GM23338 (cell line): ENCODE measurements around the gene RALGPS1. TPM values are rescaled to one million over a fixed set of nuclear protein-coding genes. Genes with fewer than 3 reads are reported as not detected.

Experiments used
- ATAC-seq: fragments of 200-7000 bp; cut with Tn5 transposase; 3 replicates; pipeline ENCODE4 v1.9.1; 2020
- DNase-seq: peaks from one replicate; pipeline ENCODE4 v3.0.0-alpha.2; 2015; ENCODE audit warnings: low spot score
- H2AFZ ChIP-seq: fragments of 200-600 bp; sonication (generic); 2 replicates; pipeline ENCODE4 v1.8.0; 2016; ENCODE audit warnings: antibody characterized with exemption, mild to moderate bottlenecking, moderate library complexity
- H3F3A ChIP-seq: fragments of 200-600 bp; sonication (generic); replicated peaks from 2 replicates; pipeline ENCODE4 v1.8.0; 2017; ENCODE audit warnings: antibody characterized with exemption, mixed run types, low read depth
- H3K27ac ChIP-seq: fragments of 200-600 bp; sonication (generic); 2 replicates; pipeline ENCODE4 v1.6.1; 2016; ENCODE audit warnings: low read depth
- H3K27me3 ChIP-seq: fragments of 200-600 bp; sonication (generic); 2 replicates; pipeline ENCODE4 v1.8.0; 2016; ENCODE audit warnings: mild to moderate bottlenecking, mixed run types, moderate library complexity; ENCODE audit not compliant: insufficient read depth
- H3K36me3 ChIP-seq: fragments of 200-600 bp; sonication (generic); 2 replicates; pipeline ENCODE4 v1.8.0; 2016; ENCODE audit warnings: mild to moderate bottlenecking; ENCODE audit not compliant: insufficient read depth
- H3K4me1 ChIP-seq: fragments of 200-600 bp; sonication (generic); 2 replicates; pipeline ENCODE4 v1.8.0; 2016; ENCODE audit warnings: mild to moderate bottlenecking, moderate library complexity; ENCODE audit not compliant: insufficient read depth
- H3K4me2 ChIP-seq: fragments of 200-600 bp; sonication (generic); 2 replicates; pipeline ENCODE4 v1.7.1; 2017; ENCODE audit warnings: mixed run types
- H3K4me3 ChIP-seq: fragments of 200-600 bp; sonication (generic); 2 replicates; pipeline ENCODE4 v1.6.1; 2016; ENCODE audit warnings: mixed run types
- H3K79me2 ChIP-seq: fragments of 200-600 bp; sonication (generic); replicated peaks from 2 replicates; pipeline ENCODE4 v1.8.0; 2017; ENCODE audit warnings: mild to moderate bottlenecking; ENCODE audit not compliant: insufficient read depth
- H3K9me2 ChIP-seq: fragments of 200-600 bp; sonication (generic); 2 replicates; pipeline ENCODE4 v1.8.0; 2017; ENCODE audit not compliant: insufficient read depth
- H4K20me1 ChIP-seq: fragments of 200-600 bp; sonication (generic); replicated peaks from 2 replicates; pipeline ENCODE4 v1.8.0; 2017; ENCODE audit warnings: mild to moderate bottlenecking; ENCODE audit not compliant: insufficient read depth
- H3K27ac Mint-ChIP-seq: 2 replicates; pipeline ENCODE4 v1.8.0; 2020; ENCODE audit warnings: inconsistent platforms, mild to moderate bottlenecking, moderate library complexity, mixed read lengths
- H3K27me3 Mint-ChIP-seq: 3 replicates; pipeline ENCODE4 v1.8.0; 2022; ENCODE audit warnings: low read depth, mild to moderate bottlenecking, moderate library complexity, mixed read lengths, inconsistent platforms; ENCODE audit not compliant: insufficient read depth, poor library complexity
- H3K36me3 Mint-ChIP-seq: 3 replicates; pipeline ENCODE4 v1.8.0; 2021; ENCODE audit warnings: low read depth, mild to moderate bottlenecking, inconsistent platforms, moderate library complexity, mixed read lengths
- H3K4me1 Mint-ChIP-seq: 3 replicates; pipeline ENCODE4 v1.8.0; 2020; ENCODE audit warnings: mild to moderate bottlenecking, inconsistent platforms, mixed read lengths
- H3K4me3 Mint-ChIP-seq: 3 replicates; pipeline ENCODE4 v1.8.0; 2021; ENCODE audit warnings: moderate library complexity, mild to moderate bottlenecking, inconsistent platforms, mixed read lengths
- H3K9me3 Mint-ChIP-seq: 3 replicates; pipeline ENCODE4 v1.8.0; 2020; ENCODE audit warnings: moderate library complexity, mild to moderate bottlenecking, inconsistent platforms, mixed read lengths
- EZH2 ChIP-seq: fragments of 200-600 bp; sonication (generic); IDR thresholded peaks from one replicate; pipeline ENCODE4 v1.8.0; 2017; ENCODE audit warnings: antibody characterized with exemption, mild to moderate bottlenecking, low read depth; ENCODE audit not compliant: unreplicated experiment
- EZH2phosphoT487 ChIP-seq: fragments of 200-600 bp; sonication (generic); IDR thresholded peaks from one replicate; pipeline ENCODE4 v1.8.1; 2018; ENCODE audit warnings: antibody characterized with exemption; ENCODE audit not compliant: unreplicated experiment
- JUNB ChIP-seq: IDR thresholded peaks from one replicate; pipeline ENCODE4 v1.6.1; 2016; ENCODE audit warnings: antibody characterized with exemption; ENCODE audit not compliant: unreplicated experiment
- NANOG ChIP-seq: IDR thresholded peaks from 2 replicates; pipeline ENCODE4 v1.6.1; 2016; ENCODE audit warnings: antibody characterized with exemption, borderline replicate concordance
- POLR2AphosphoS5 ChIP-seq: IDR thresholded peaks from 2 replicates; pipeline ENCODE4 v1.6.1; 2016; ENCODE audit warnings: antibody characterized with exemption, low read depth
- STAT1 ChIP-seq: IDR thresholded peaks from one replicate; pipeline ENCODE4 v1.6.1; 2016; ENCODE audit warnings: antibody characterized with exemption; ENCODE audit not compliant: unreplicated experiment
- polyA plus RNA-seq: library from polyadenylated mRNA; unstranded; fragments of >200 nt; fragmentation: Nextera tagmentation; extraction: Ambion mirVana; gene quantifications from 2 replicates; pipeline ENCODE4 v1.2.1, GENCODE V29; 2016
- total RNA-seq: library from RNA; depleted of rRNA; stranded (reverse); fragments of >200 nt; shearing (Covaris generic); gene quantifications from 2 replicates; pipeline ENCODE4 v1.2.3, GENCODE V29; 2014
- TF ChIP-seq, protein P1 (sequence below): IDR thresholded peaks from 2 replicates; pipeline ENCODE4 v1.6.1; 2016; ENCODE audit warnings: antibody characterized with exemption
- TF ChIP-seq, protein P2 (sequence below): IDR thresholded peaks from one replicate; pipeline ENCODE4 v1.6.1; 2018; ENCODE audit warnings: antibody characterized with exemption; ENCODE audit not compliant: unreplicated experiment
- TF ChIP-seq, protein P3 (sequence below): fragments of 250-450 bp; sonication (Bioruptor Pico); IDR thresholded peaks from 2 replicates; pipeline ENCODE4 v1.5.0; 2020; ENCODE audit warnings: mild to moderate bottlenecking, moderate library complexity
- TF ChIP-seq, protein P4 (sequence below), 2 experiments: fragments of 200-600 bp in 1 of 2; sonication (generic) in 1 of 2; conservative IDR thresholded peaks; 2 replicates each; pipeline versions ENCODE4 v1.5.1 to v1.6.1; 2016 to 2017; ENCODE audit warnings: antibody characterized with exemption in 2 of 2, low read depth in 2 of 2, mild to moderate bottlenecking in 2 of 2, moderate library complexity in 1 of 2

Gene RALGPS1
- total and polyA plus RNA-seq, 2 experiments from 2014 or later = 18.2 to 57.1 TPM

DNA sequence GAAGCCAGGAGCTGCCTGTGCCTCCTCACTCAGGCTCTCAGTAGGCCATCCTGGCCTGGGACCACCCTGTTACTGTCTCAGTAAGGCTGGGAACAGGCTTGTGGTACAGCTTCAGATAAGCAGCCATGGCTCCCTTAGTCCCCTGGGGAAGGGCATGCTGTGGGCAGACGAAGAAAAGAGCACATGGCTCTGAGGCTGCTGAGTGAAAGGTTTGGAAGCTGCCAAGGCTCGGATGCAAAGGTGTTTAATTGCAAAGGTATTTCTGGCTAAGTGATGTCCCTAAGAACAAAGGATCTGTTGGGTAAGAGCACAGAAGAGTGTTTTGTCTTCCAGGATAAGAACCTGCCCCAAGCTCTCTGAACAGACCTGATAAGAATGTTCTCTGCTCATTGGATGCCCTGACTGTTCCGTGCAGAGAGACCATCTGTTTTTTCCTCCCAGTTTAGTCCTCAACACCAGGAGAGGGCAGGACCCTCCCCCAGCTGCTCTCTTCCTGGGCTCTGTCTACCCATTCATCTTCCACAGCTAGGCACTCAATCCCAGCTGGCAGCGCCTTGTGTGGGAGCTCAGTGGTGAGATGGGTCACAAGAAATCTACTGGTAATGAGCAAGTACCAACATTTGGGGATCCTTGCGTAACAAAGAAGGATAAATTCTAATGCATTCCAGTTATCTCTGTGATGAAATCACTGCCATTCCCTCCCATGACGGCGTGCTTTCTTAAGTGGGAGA lies 190.2 kb downstream of the RALGPS1 start (continued):
- TF ChIP-seq, protein P1, sequence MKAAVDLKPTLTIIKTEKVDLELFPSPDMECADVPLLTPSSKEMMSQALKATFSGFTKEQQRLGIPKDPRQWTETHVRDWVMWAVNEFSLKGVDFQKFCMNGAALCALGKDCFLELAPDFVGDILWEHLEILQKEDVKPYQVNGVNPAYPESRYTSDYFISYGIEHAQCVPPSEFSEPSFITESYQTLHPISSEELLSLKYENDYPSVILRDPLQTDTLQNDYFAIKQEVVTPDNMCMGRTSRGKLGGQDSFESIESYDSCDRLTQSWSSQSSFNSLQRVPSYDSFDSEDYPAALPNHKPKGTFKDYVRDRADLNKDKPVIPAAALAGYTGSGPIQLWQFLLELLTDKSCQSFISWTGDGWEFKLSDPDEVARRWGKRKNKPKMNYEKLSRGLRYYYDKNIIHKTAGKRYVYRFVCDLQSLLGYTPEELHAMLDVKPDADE = no peak
- TF ChIP-seq JUNB = no peak
- no peak for TF ChIP-seq POLR2AphosphoS5

DNA sequence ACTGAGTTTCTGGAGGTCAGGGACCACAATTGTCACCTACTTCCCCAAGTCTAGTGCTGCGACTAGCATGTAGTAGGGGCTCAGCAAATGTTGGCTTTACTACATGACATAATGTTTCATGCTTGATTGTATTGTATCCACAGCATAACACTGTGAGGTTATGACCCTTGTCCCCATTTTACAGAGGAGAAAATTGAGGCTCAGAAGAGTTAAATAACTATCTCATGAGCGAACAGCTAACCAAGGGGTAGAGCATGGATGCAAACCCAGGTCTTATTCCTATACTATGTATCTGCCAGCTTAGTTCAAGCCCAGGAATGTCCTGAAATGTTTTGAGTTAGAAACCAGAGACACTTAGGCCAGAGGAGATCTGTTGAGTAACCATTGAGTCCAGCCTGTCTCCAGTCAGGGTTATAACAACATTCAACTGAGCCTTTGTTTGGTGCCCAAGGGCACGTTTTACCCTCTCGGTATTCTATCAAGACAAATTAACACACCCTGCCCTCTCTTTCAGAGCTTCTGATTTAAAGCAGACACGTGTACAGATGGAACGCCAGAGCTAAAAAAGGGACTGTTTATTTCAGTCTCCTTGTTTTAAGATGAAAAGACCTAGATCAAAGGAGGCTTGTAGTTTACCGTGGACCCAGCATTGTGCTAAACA lies 191.4 kb downstream of the RALGPS1 start:
- H4K20me1 ChIP-seq = 0 out of 2 replicates have a peak, but pooled peaks cover 1% of the 10 kb centered on the region
- no peaks in the 10 kb centered on the region for H3K9me3 Mint-ChIP-seq
- no peaks in the 10 kb centered on the region for H3K4me1 ChIP-seq
- no peak overlapping the region for H3K4me3 Mint-ChIP-seq
- ATAC-seq (no peak), DNase-seq (no peak)
- no peak overlapping the region for H3K4me3 ChIP-seq
- no peak overlapping the region for H3K4me2 ChIP-seq
- no peaks in the 10 kb centered on the region for H3K9me2 ChIP-seq
- no peak overlapping the region for H2AFZ ChIP-seq
- no peaks in the 10 kb centered on the region for H3F3A ChIP-seq
- no peaks in the 10 kb centered on the region for H3K79me2 ChIP-seq
- H3K27ac Mint-ChIP-seq = no peak overlapping the region
- no peak overlapping the region for H3K27ac ChIP-seq
- H3K36me3 Mint-ChIP-seq = peaks cover 10% of the 10 kb centered on the region
- peaks cover 2% of the 10 kb centered on the region for H3K4me1 Mint-ChIP-seq
- H3K27me3 Mint-ChIP-seq = peaks cover 4% of the 10 kb centered on the region
- H3K27me3 ChIP-seq = no peaks in the 10 kb centered on the region
- H3K36me3 ChIP-seq = no peaks in the 10 kb centered on the region
- TF ChIP-seq POLR2AphosphoS5 = no peak
- TF ChIP-seq STAT1 = no peak
- TF ChIP-seq, protein P2, sequence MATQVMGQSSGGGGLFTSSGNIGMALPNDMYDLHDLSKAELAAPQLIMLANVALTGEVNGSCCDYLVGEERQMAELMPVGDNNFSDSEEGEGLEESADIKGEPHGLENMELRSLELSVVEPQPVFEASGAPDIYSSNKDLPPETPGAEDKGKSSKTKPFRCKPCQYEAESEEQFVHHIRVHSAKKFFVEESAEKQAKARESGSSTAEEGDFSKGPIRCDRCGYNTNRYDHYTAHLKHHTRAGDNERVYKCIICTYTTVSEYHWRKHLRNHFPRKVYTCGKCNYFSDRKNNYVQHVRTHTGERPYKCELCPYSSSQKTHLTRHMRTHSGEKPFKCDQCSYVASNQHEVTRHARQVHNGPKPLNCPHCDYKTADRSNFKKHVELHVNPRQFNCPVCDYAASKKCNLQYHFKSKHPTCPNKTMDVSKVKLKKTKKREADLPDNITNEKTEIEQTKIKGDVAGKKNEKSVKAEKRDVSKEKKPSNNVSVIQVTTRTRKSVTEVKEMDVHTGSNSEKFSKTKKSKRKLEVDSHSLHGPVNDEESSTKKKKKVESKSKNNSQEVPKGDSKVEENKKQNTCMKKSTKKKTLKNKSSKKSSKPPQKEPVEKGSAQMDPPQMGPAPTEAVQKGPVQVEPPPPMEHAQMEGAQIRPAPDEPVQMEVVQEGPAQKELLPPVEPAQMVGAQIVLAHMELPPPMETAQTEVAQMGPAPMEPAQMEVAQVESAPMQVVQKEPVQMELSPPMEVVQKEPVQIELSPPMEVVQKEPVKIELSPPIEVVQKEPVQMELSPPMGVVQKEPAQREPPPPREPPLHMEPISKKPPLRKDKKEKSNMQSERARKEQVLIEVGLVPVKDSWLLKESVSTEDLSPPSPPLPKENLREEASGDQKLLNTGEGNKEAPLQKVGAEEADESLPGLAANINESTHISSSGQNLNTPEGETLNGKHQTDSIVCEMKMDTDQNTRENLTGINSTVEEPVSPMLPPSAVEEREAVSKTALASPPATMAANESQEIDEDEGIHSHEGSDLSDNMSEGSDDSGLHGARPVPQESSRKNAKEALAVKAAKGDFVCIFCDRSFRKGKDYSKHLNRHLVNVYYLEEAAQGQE = no peak
- no peak for TF ChIP-seq JUNB
- no peak for TF ChIP-seq EZH2
- TF ChIP-seq NANOG = no peak
- TF ChIP-seq, protein P3, sequence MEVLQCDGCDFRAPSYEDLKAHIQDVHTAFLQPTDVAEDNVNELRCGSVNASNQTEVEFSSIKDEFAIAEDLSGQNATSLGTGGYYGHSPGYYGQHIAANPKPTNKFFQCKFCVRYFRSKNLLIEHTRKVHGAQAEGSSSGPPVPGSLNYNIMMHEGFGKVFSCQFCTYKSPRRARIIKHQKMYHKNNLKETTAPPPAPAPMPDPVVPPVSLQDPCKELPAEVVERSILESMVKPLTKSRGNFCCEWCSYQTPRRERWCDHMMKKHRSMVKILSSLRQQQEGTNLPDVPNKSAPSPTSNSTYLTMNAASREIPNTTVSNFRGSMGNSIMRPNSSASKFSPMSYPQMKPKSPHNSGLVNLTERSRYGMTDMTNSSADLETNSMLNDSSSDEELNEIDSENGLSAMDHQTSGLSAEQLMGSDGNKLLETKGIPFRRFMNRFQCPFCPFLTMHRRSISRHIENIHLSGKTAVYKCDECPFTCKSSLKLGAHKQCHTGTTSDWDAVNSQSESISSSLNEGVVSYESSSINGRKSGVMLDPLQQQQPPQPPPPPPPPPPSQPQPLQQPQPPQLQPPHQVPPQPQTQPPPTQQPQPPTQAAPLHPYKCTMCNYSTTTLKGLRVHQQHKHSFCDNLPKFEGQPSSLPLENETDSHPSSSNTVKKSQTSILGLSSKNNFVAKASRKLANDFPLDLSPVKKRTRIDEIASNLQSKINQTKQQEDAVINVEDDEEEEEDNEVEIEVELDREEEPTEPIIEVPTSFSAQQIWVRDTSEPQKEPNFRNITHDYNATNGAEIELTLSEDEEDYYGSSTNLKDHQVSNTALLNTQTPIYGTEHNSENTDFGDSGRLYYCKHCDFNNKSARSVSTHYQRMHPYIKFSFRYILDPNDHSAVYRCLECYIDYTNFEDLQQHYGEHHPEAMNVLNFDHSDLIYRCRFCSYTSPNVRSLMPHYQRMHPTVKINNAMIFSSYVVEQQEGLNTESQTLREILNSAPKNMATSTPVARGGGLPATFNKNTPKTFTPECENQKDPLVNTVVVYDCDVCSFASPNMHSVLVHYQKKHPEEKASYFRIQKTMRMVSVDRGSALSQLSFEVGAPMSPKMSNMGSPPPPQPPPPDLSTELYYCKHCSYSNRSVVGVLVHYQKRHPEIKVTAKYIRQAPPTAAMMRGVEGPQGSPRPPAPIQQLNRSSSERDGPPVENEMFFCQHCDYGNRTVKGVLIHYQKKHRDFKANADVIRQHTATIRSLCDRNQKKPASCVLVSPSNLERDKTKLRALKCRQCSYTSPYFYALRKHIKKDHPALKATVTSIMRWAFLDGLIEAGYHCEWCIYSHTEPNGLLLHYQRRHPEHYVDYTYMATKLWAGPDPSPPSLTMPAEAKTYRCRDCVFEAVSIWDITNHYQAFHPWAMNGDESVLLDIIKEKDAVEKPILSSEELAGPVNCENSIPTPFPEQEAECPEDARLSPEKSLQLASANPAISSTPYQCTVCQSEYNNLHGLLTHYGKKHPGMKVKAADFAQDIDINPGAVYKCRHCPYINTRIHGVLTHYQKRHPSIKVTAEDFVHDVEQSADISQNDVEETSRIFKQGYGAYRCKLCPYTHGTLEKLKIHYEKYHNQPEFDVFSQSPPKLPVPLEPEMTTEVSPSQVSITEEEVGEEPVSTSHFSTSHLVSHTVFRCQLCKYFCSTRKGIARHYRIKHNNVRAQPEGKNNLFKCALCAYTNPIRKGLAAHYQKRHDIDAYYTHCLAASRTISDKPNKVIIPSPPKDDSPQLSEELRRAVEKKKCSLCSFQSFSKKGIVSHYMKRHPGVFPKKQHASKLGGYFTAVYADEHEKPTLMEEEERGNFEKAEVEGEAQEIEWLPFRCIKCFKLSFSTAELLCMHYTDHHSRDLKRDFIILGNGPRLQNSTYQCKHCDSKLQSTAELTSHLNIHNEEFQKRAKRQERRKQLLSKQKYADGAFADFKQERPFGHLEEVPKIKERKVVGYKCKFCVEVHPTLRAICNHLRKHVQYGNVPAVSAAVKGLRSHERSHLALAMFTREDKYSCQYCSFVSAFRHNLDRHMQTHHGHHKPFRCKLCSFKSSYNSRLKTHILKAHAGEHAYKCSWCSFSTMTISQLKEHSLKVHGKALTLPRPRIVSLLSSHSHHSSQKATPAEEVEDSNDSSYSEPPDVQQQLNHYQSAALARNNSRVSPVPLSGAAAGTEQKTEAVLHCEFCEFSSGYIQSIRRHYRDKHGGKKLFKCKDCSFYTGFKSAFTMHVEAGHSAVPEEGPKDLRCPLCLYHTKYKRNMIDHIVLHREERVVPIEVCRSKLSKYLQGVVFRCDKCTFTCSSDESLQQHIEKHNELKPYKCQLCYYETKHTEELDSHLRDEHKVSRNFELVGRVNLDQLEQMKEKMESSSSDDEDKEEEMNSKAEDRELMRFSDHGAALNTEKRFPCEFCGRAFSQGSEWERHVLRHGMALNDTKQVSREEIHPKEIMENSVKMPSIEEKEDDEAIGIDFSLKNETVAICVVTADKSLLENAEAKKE (CRISPR knock-in tag) = no peak
- TF ChIP-seq EZH2phosphoT487 = no peak
- TF ChIP-seq, protein P4, sequence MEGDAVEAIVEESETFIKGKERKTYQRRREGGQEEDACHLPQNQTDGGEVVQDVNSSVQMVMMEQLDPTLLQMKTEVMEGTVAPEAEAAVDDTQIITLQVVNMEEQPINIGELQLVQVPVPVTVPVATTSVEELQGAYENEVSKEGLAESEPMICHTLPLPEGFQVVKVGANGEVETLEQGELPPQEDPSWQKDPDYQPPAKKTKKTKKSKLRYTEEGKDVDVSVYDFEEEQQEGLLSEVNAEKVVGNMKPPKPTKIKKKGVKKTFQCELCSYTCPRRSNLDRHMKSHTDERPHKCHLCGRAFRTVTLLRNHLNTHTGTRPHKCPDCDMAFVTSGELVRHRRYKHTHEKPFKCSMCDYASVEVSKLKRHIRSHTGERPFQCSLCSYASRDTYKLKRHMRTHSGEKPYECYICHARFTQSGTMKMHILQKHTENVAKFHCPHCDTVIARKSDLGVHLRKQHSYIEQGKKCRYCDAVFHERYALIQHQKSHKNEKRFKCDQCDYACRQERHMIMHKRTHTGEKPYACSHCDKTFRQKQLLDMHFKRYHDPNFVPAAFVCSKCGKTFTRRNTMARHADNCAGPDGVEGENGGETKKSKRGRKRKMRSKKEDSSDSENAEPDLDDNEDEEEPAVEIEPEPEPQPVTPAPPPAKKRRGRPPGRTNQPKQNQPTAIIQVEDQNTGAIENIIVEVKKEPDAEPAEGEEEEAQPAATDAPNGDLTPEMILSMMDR (conservative IDR thresholded peaks at IDR 0.05; ENCODE audit: low read depth in 2 of 2) = no peak
